ENCODE measurements around the gene UXS1.
A peak's percentile ranks its signal among the peaks of the same experiment; 100 is the strongest.

The UXS1 gene

DNA sequence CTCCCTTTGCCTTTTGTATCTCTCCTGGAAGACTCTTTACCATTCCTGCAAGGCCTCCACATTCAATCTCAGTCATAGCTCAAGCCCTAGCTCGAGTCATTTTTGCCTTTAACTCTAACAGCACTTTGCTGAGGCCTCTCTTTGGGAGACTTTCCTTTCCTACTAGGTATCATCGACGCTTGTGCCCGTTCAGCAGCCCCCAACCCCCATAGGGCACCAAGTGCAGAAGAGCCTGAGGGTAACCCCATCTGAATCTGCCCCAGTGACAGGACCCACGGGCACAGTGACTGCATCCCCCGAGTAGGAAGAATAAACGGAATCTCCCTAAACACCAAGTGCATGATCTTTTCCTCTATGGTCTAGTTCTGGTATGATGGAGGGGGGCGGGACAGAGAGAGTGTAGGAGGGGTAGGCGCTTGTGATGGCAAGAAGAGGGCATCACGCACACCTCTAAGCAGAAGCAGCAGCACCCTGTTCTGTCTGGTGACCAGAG lies 66.3 kb downstream of the UXS1 start:
- TF ChIP-seq CTCF (conservative IDR thresholded peaks at IDR 0.05; ENCODE audit: low read length) = no peak
- no peak overlapping the region for H3K4me3 ChIP-seq (ENCODE audit: low read length)
- no peak for DNase-seq (ENCODE audit: low read depth)

DNA sequence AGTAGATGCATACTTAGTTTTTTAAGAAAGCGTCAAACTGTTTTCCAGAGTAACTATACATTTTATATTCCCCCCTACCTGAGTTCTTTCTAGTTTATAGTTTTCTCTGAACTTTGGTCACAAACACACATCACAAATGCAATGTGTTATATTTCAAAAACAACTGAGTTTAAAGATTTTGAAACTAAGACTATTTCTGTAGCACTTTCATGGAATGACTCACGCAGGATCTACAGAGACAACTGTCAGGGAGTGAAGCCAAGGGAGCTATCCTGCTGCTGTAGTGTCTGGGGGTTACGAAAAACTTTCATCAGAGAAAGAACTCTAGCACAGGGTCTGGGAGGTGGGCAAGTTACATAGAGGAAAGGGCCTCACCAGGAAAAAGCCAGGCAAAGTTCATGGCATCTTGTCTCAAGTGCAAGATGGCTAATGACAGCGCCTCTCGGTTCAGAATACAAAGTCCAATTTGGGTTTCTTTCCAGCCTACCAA lies 66.8 kb downstream of the UXS1 start:
- no peak for TF ChIP-seq CTCF (conservative IDR thresholded peaks at IDR 0.05; ENCODE audit: low read length)
- no peak overlapping the region for H3K4me3 ChIP-seq (ENCODE audit: low read length)
- DNase-seq (ENCODE audit: low read depth) = peak; percentile 28

GRCh38 chr2:106126705-106127281 lies 67.3 kb downstream of the UXS1 start:
- no peak for DNase-seq (ENCODE audit: low read depth)
- TF ChIP-seq CTCF (conservative IDR thresholded peaks at IDR 0.05; ENCODE audit: low read length) = no peak
- no peak overlapping the region for H3K4me3 ChIP-seq (ENCODE audit: low read length)

- no peak for DNase-seq (ENCODE audit: low read depth)
- no peak overlapping the region for H3K4me3 ChIP-seq (ENCODE audit: low read length)
- TF ChIP-seq CTCF (conservative IDR thresholded peaks at IDR 0.05; ENCODE audit: low read length) = no peak
These were observed 67.8 kb downstream of the UXS1 start for GRCh38 chr2:106126295-106126694.

- no peak for TF ChIP-seq CTCF (conservative IDR thresholded peaks at IDR 0.05; ENCODE audit: low read length)
- no peak overlapping the region for H3K4me3 ChIP-seq (ENCODE audit: low read length)
- no peak for DNase-seq (ENCODE audit: low read depth)
These were observed 69.1 kb downstream of the UXS1 start for GRCh38 chr2:106124905-106125549.

GRCh38 chr2:106124106-106124756 lies 69.9 kb downstream of the UXS1 start:
- no peak for TF ChIP-seq CTCF (conservative IDR thresholded peaks at IDR 0.05; ENCODE audit: low read length)
- no peak overlapping the region for H3K4me3 ChIP-seq (ENCODE audit: low read length)
- no peak for DNase-seq (ENCODE audit: low read depth)
